HEK293 (cell line): ENCODE measurements around the gene WDR88.

Source experiments
- CTCF ChIA-PET: fragments of 350-600 bp; formaldehyde crosslinking; extraction: SDS; loops from one replicate; lab custom pipeline; 2021; ENCODE audit warnings: antibody characterized with exemption; lab: Yijun Ruan, JAX
- POLR2A ChIA-PET: fragments of 300-600 bp; formaldehyde crosslinking; extraction: SDS; loops from one replicate; lab custom pipeline; 2020; ENCODE audit warnings: antibody characterized with exemption, inconsistent platforms; lab: Yijun Ruan, JAX
- H3K27ac ChIP-seq: fragments of 200-500 bp; sonication (Bioruptor generic); 2 replicates; pipeline ENCODE4 v1.5.1; 2014; ENCODE audit warnings: low read depth, low read length, control low read depth, inconsistent platforms; ENCODE audit errors: extremely low read depth
- H3K36me3 ChIP-seq, 2 experiments: fragments of 200-500 bp in 1 of 2; sonication (Bioruptor generic) in 1 of 2; 1 replicate in 1 of 2; 2 replicates in 1 of 2; pipeline ENCODE4 v1.5.1; 2014 to 2017; ENCODE audit warnings: inconsistent platforms in 2 of 2, low read length in 2 of 2; ENCODE audit not compliant: control insufficient read depth in 2 of 2, insufficient read depth in 1 of 2
- H3K4me1 ChIP-seq: fragments of 200-500 bp; sonication (Bioruptor generic); 2 replicates; pipeline ENCODE4 v1.5.1; 2014; ENCODE audit warnings: mild to moderate bottlenecking, low read length, inconsistent platforms; ENCODE audit not compliant: control insufficient read depth, insufficient read depth
- H3K4me3 ChIP-seq: 2 replicates; pipeline ENCODE4 v1.5.1; 2011; ENCODE audit warnings: low read depth, mild to moderate bottlenecking, control low read depth, low read length, moderate library complexity
- H3K9me3 ChIP-seq: fragments of 200-500 bp; sonication (Bioruptor generic); 2 replicates; pipeline ENCODE4 v1.5.1; 2014; ENCODE audit warnings: low read depth, low read length, inconsistent platforms; ENCODE audit not compliant: control insufficient read depth, insufficient read depth
- BCL11B ChIP-seq: fragments of 450-650 bp; formaldehyde crosslinking; IDR thresholded peaks from 2 replicates; pipeline ENCODE4 v1.5.1; 2016; ENCODE audit warnings: low read depth, missing biosample characterization, missing genetic modification characterization
- CTCF ChIP-seq: fragments of 450-650 bp; formaldehyde crosslinking; IDR thresholded peaks from 2 replicates; pipeline ENCODE4 v1.5.1; 2016; ENCODE audit warnings: missing biosample characterization, missing genetic modification characterization
- GLIS2 ChIP-seq: fragments of 450-650 bp; formaldehyde crosslinking; IDR thresholded peaks from 2 replicates; pipeline ENCODE4 v1.5.1; 2016; ENCODE audit warnings: missing biosample characterization, missing genetic modification characterization
- PRDM1 ChIP-seq: fragments of 450-650 bp; formaldehyde crosslinking; IDR thresholded peaks from 2 replicates; pipeline ENCODE4; 2016; ENCODE audit warnings: missing biosample characterization, missing genetic modification characterization
- PRDM10 ChIP-seq: fragments of 450-650 bp; formaldehyde crosslinking; IDR thresholded peaks from 2 replicates; pipeline ENCODE4 v1.5.1; 2016; ENCODE audit warnings: missing biosample characterization, missing genetic modification characterization
- ZBTB1 ChIP-seq: fragments of 450-650 bp; formaldehyde crosslinking; IDR thresholded peaks from 2 replicates; pipeline ENCODE4 v1.5.1; 2016; ENCODE audit warnings: missing biosample characterization, missing genetic modification characterization
- ZFHX2 ChIP-seq: fragments of 450-650 bp; formaldehyde crosslinking; conservative IDR thresholded peaks from 2 replicates; pipeline ENCODE4 v1.5.1; 2016; ENCODE audit warnings: missing biosample characterization, missing genetic modification characterization
- ZIC2 ChIP-seq: fragments of 450-650 bp; formaldehyde crosslinking; IDR thresholded peaks from 2 replicates; pipeline ENCODE4 v1.5.1; 2016; ENCODE audit warnings: missing biosample characterization, missing genetic modification characterization
- ZNF366 ChIP-seq: fragments of 450-650 bp; formaldehyde crosslinking; conservative IDR thresholded peaks from 2 replicates; pipeline ENCODE4 v1.5.1; 2016; ENCODE audit warnings: missing biosample characterization, missing genetic modification characterization
- ZNF518A ChIP-seq: fragments of 450-650 bp; formaldehyde crosslinking; conservative IDR thresholded peaks from 2 replicates; pipeline ENCODE4 v1.5.1; 2016; ENCODE audit warnings: low read depth, missing biosample characterization, missing genetic modification characterization
- ZNF747 ChIP-seq: fragments of 450-650 bp; formaldehyde crosslinking; IDR thresholded peaks from 2 replicates; pipeline ENCODE4 v1.5.1; 2016; ENCODE audit warnings: missing biosample characterization, missing genetic modification characterization

The WDR88 gene

GRCh38 chr19:33216198-33216830 lies 84.4 kb downstream of the WDR88 start:
- CTCF ChIA-PET, result interaction anchor here (0.7 kb wide), 1 partner anchor 32 kb away, joined by 3 read pairs; no protein-coding TSS in a partner anchor
- POLR2A ChIA-PET, result no interaction called here
- TF ChIP-seq ZNF747 (0 out of 2 replicates have a peak, but pooled peaks have one; percentile 17), CTCF (tag by site-specific recombination) (peak; percentile 58), PRDM1 (tag by site-specific recombination) (peak; percentile 100), ZFHX2 (tag by site-specific recombination) (no peak), ZNF366 (tag by site-specific recombination) (0 out of 2 replicates have a peak, but pooled peaks have one; percentile 53), ZBTB1 (tag by site-specific recombination) (no peak)
- no peaks in the 10 kb centered on the region for H3K36me3 ChIP-seq
- peaks cover 2% of the 10 kb centered on the region; the same call in 1 of the 2 replicates for H3K4me1 ChIP-seq
- no peak overlapping the region for H3K4me3 ChIP-seq
- no peak overlapping the region for H3K27ac ChIP-seq
- H3K9me3 ChIP-seq, result no peaks in the 10 kb centered on the region

GRCh38 chr19:33217881-33218280 lies 86.0 kb downstream of the WDR88 start:
- Histone ChIP-seq H3K4me1 (peaks cover 2% of the 10 kb centered on the region; the same call in 1 of the 2 replicates), H3K27ac (no peak overlapping the region), H3K9me3 (no peaks in the 10 kb centered on the region), H3K4me3 (no peak overlapping the region), H3K36me3 (no peaks in the 10 kb centered on the region)
- POLR2A ChIA-PET, result no interaction called here
- CTCF ChIA-PET, result interaction anchor here (0.6 to 1.4 kb wide), 3 partner anchors 18 to 212 kb away, joined by 3 to 10 read pairs (median 3); no protein-coding TSS in a partner anchor
- TF ChIP-seq BCL11B, result no peak
- TF ChIP-seq ZIC2 (tag by site-specific recombination), result peak; percentile 25

GRCh38 chr19:33219261-33219815 lies 87.4 kb downstream of the WDR88 start:
- POLR2A ChIA-PET, result no interaction called here
- no peak overlapping the region for H3K27ac ChIP-seq
- no peak overlapping the region for H3K4me3 ChIP-seq
- H3K4me1 ChIP-seq, result peaks cover 2% of the 10 kb centered on the region; the same call in 1 of the 2 replicates
- no peaks in the 10 kb centered on the region for H3K36me3 ChIP-seq
- CTCF ChIA-PET, result interaction anchor here (0.6 to 1.4 kb wide), 5 partner anchors 9 to 756 kb away, joined by 3 to 6 read pairs (median 4); no protein-coding TSS in a partner anchor
- no peaks in the 10 kb centered on the region for H3K9me3 ChIP-seq
- TF ChIP-seq PRDM10, result peak; percentile 88
- peak; percentile 85 for TF ChIP-seq CTCF (tag by site-specific recombination)
- TF ChIP-seq ZNF518A (tag by site-specific recombination), result no peak
- TF ChIP-seq GLIS2 (tag by site-specific recombination), result 0 out of 2 replicates have a peak, but pooled peaks have one; percentile 13
